Activated naive CD8-positive, alpha-beta T cell treated with anti-CD3 and anti-CD28 coated beads, Interleukin-2, amount 50 U/mL, for 16 hours (primary cell): ENCODE measurements around the gene BYSL.

Source experiments
- DNase-seq: peaks from one replicate; pipeline ENCODE4 v3.0.0-alpha.2; 2020; ENCODE audit warnings: low read depth, low spot score

BYSL gene

DNA sequence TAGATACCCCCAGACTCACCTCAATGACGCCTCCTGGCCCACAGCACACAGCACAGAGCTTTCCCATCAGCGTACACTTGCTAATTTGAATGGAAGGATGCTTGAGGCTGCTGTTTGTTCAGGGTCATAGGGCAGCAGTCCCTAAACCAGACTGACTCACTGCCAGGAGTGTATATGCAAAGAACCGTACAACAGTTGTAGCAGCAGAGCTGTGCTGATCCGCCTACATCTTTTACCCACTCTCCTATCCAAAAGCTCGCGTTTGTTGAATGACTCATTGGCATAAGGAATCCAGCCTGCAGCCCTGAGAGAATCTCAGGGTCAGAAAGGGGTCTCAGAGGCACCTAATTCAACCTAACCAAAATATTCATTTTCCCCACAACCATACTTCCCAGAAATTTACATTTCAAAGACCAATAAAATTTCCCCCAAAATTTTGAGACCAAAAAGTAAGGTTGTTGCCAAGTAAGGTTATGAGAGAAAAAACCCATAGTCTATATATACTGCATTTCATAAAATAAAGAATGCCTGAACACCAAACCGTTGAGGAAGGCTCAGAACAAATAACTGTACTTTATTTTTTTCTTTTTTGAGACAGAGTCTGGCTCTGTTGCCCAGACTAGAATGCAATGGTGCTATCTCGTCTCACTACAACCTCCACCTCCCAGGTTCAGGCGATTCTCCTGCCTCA lies 55.6 kb downstream of the BYSL start:
- no peak for DNase-seq
